Upper lobe of right lung (tissue), 1 donor: ENCODE measurements around the gene PLOD3. TPM values are rescaled to one million over a fixed set of nuclear protein-coding genes. Genes with fewer than 3 reads are reported as not detected.

ENCODE experiments used
- ATAC-seq: fragments of 200-7000 bp; cut with Tn5 transposase; one replicate; pipeline ENCODE4 v1.9.1; 2020; ENCODE audit warnings: mild to moderate bottlenecking, moderate library complexity
- DNase-seq: peaks from one replicate; pipeline ENCODE4 v3.0.0-alpha.2; 2020
- H3K27ac ChIP-seq: fragments of 200-600 bp; one replicate; pipeline ENCODE4 v1.8.0; 2022
- H3K27me3 ChIP-seq: fragments of 200-600 bp; one replicate; pipeline ENCODE4 v1.8.0; 2022; ENCODE audit warnings: mild to moderate bottlenecking
- H3K36me3 ChIP-seq: fragments of 200-600 bp; one replicate; pipeline ENCODE4 v1.8.0; 2022
- H3K4me1 ChIP-seq: fragments of 200-600 bp; one replicate; pipeline ENCODE4 v1.8.0; 2022
- H3K4me3 ChIP-seq: fragments of 200-600 bp; one replicate; pipeline ENCODE4 v1.8.0; 2022; ENCODE audit warnings: mild to moderate bottlenecking
- H3K9me3 ChIP-seq: fragments of 200-600 bp; one replicate; pipeline ENCODE4 v1.8.0; 2022
- intact Hi-C: fragments of 100-400 bp; cut with DNase I; formaldehyde crosslinking; loops from one replicate; pipeline ENCODE4 v1.11.0; 2022
- total RNA-seq: library from RNA; stranded (reverse); fragmentation: NEBNext Ultra II Directional; extraction: Animal tissue kit (Norgen Biotek cat#: 25700); gene quantifications from one replicate; pipeline ENCODE4 v1.2.1, GENCODE V29; 2021
- TF ChIP-seq, protein P1 (sequence below): fragments of 200-600 bp; IDR thresholded peaks from one replicate; pipeline ENCODE4 v1.8.0; 2022; ENCODE audit warnings: antibody characterized with exemption
- donor health status: DM: no; HTN: yes; CAD: no; lungs with severe emphysema.

The PLOD3 gene
- total RNA-seq, 1 donor from 2014 or later: 82.1 TPM

DNA sequence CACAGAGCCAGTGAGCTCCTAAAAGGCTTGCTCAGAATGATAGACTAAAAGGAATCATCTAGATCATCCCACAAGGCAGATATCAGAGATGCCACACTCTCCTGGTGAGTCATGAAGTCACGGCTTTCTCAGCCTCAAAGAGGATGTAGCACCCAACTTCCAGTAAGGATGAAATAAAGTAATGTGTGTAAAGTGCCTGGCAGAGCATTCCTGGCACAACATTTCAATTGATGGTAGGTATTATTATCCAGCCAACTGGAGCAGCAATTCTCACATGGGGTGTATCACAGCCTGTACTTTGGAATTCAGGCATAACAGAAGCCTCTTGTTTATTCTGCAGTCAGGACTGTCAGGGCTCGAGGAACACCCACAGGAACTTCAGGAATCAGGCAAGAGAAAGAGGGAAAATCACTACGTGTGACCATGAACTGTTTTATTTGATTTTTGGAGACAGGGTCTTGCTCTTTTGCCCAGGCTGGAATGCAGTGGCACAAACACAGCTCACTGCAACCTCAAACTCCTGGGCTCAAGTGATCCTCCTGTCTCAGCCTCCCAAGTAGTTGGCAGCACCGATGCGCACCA is 32.0 kb downstream of the PLOD3 start:
- no peaks in the 10 kb centered on the region for H3K36me3 ChIP-seq
- TF ChIP-seq, protein P1, sequence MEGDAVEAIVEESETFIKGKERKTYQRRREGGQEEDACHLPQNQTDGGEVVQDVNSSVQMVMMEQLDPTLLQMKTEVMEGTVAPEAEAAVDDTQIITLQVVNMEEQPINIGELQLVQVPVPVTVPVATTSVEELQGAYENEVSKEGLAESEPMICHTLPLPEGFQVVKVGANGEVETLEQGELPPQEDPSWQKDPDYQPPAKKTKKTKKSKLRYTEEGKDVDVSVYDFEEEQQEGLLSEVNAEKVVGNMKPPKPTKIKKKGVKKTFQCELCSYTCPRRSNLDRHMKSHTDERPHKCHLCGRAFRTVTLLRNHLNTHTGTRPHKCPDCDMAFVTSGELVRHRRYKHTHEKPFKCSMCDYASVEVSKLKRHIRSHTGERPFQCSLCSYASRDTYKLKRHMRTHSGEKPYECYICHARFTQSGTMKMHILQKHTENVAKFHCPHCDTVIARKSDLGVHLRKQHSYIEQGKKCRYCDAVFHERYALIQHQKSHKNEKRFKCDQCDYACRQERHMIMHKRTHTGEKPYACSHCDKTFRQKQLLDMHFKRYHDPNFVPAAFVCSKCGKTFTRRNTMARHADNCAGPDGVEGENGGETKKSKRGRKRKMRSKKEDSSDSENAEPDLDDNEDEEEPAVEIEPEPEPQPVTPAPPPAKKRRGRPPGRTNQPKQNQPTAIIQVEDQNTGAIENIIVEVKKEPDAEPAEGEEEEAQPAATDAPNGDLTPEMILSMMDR: no peak
- no peak overlapping the region for H3K27ac ChIP-seq
- no peak overlapping the region for H3K4me3 ChIP-seq
- no peak for ATAC-seq
- no peaks in the 10 kb centered on the region for H3K9me3 ChIP-seq
- H3K4me1 ChIP-seq: no peaks in the 10 kb centered on the region
- DNase-seq: no peak
- intact Hi-C loops: no loop called here
- H3K27me3 ChIP-seq: peaks cover 25% of the 10 kb centered on the region

DNA sequence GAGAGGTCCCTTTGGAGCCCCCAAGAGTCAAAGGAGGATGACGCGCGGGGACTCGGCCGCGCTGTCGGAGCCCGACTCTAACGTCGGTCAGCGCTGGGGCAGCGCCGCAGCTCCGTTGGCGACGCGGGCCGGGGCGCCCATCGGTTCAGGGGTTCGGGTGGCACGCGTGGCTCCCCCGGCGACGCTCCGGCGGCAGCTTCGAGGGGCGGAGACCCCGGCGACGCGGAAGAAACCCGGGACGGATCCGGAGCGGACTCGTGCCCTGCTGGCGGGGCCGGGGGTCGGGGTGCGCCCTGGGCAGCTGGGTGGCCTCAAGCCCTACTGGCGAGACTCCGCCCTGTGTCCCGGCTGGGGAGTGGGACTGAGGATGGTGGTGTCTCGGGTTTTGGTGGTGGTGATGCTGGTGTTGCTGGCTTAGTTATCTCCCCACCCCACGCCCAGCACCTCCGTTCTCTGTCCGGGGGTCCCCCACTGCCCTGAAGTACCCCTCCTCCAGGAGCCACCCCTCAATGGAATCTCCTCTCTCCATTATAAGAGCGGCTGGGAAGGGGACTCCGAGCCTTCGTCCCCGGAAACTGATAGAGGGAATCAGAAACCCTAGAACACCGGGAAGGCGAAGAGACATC is 37.1 kb downstream of the PLOD3 start, which contains the start of gene NAT16:
Gene NAT16, minus strand, starts transcription at position 164 of the 626 bp plus-strand sequence. CDS start 5,486 bp downstream, outside the sequence.
- TF ChIP-seq, protein P1: no peak
- H3K36me3 ChIP-seq: no peaks in the 10 kb centered on the region
- H3K9me3 ChIP-seq: no peaks in the 10 kb centered on the region
- intact Hi-C loops: no loop called here
- ATAC-seq (no peak), DNase-seq (no peak)
- no peaks in the 10 kb centered on the region for H3K4me1 ChIP-seq
- H3K27me3 ChIP-seq: peaks cover 67% of the 10 kb centered on the region
- no peak within 1 kb of the TSS for H3K27ac ChIP-seq
- H3K4me3 ChIP-seq: no peak within 1 kb of the TSS

DNA sequence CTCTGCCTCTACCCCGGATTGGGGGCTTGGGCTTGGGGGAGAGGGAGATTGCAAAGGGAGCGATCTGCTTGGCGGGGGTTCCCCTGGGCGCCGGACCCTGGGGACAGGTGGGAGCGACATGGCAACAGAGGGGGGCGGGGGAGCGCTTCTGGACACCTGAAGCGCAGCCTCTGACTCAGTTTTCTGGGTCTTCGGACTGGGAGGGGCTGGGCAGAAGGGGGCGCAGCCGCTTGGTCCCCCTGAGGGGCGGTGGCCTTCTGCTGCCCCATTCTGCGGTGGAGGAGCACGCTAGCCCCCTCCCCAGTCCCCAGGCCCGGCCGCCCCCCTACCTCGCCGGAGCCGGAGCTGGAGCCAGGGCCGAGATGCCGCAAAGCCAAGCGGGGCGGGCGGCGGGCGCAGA is 37.7 kb downstream of the PLOD3 start:
- ATAC-seq: no peak
- TF ChIP-seq, protein P1: no peak
- Histone ChIP-seq H3K9me3 (no peaks in the 10 kb centered on the region), H3K36me3 (no peaks in the 10 kb centered on the region), H3K27ac (no peak overlapping the region), H3K4me1 (no peaks in the 10 kb centered on the region), H3K4me3 (no peak overlapping the region), H3K27me3 (peaks cover 72% of the 10 kb centered on the region)
- DNase-seq: no peak
- intact Hi-C loops: no loop called here

DNA sequence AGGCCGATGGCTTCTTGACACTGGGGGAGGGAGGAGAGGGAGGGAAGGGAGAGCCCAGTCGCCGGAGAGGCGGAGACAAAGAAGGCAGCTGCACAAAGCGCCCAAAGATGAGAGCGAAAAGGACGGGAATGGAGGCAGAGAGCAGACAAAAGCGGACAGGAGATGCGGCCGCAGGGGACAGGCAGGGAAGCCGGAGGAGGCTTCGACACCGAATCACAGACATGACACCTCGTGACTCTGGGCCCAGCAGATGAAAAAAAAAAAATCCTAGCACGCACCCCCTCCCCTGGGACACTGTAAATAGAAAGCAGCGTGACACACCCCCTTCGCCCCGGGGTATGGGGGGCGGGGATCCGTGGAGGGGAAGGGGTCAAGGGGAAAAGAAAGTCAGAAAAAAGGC is 38.3 kb downstream of the PLOD3 start:
- Histone ChIP-seq H3K4me1 (no peaks in the 10 kb centered on the region), H3K27me3 (peaks cover 78% of the 10 kb centered on the region), H3K9me3 (no peaks in the 10 kb centered on the region), H3K27ac (no peak overlapping the region), H3K36me3 (no peaks in the 10 kb centered on the region), H3K4me3 (no peak overlapping the region)
- DNase-seq (no peak), ATAC-seq (no peak)
- TF ChIP-seq, protein P1: no peak
- intact Hi-C loops: no loop called here

DNA sequence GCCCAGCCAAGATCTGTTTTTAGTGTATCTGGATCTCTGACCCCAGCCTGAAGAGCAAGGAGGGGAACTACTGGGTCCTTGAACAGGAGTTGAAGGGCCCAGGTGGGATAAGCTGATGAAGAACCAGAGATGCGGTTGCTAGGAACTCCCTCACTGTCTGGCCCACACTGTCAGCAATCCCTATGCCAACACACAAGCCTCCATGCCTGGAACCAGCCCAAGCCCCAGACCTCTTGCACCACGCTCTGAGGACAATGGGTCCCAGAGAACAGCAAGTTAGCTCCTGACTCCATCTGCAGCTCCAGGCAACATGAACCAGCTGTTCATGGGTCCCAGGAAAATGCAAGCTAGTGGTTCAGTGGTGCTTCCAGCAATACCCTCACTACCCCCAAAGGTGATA is 39.7 kb downstream of the PLOD3 start:
- TF ChIP-seq, protein P1: no peak
- Histone ChIP-seq H3K27ac (no peak overlapping the region), H3K4me1 (peaks cover 9% of the 10 kb centered on the region), H3K36me3 (no peaks in the 10 kb centered on the region), H3K4me3 (no peak overlapping the region), H3K27me3 (peaks cover 93% of the 10 kb centered on the region), H3K9me3 (no peaks in the 10 kb centered on the region)
- intact Hi-C loops: no loop called here
- DNase-seq (no peak), ATAC-seq (no peak)
